C4-2B (cell line): ENCODE results near the gene MET.
"Not testable (repeated sequence)": the region's sequence is repeated elsewhere in the genome, so short reads cannot be mapped to it uniquely, and the experiment has no call there.

Experiments used
- H3K27ac ChIP-seq: fragments of 450-650 bp; 2 replicates; pipeline ENCODE4 v1.5.1; 2017
- CTCF ChIP-seq: fragments of 450-650 bp; conservative IDR thresholded peaks from 2 replicates; pipeline ENCODE4 v1.5.1; 2017; ENCODE audit warnings: mild to moderate bottlenecking
- ZFX ChIP-seq: fragments of 450-650 bp; IDR thresholded peaks from 2 replicates; pipeline ENCODE4 v1.6.1; 2017

The MET gene

DNA sequence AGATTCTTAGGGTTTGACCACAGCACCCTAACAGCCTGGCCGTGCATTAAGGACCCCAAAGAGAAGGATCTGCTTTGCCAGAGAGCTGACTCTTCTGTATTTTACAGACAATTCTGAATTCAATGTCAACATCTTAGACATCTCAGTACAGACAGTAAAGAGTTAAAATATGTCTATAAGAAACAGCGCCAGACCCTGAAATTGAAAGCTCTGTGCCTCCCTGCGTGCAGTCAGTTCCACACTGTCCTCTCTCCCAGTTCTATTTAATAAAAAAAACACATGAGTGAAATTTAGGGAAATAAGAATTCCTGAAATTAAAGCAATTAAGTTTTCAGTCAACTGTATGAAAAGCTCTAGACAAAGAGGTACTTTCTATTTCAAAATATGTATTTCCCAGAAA, 45.1 kb downstream of the MET start:
- no peak overlapping the region for H3K27ac ChIP-seq

GRCh38 chr7:116723959-116724529, 52.0 kb downstream of the MET start:
- H3K27ac ChIP-seq: not testable (repeated sequence)

More for the DNA sequence above, 45.1 kb downstream of the MET start:
- TF ChIP-seq CTCF (no peak), ZFX (no peak)

DNA sequence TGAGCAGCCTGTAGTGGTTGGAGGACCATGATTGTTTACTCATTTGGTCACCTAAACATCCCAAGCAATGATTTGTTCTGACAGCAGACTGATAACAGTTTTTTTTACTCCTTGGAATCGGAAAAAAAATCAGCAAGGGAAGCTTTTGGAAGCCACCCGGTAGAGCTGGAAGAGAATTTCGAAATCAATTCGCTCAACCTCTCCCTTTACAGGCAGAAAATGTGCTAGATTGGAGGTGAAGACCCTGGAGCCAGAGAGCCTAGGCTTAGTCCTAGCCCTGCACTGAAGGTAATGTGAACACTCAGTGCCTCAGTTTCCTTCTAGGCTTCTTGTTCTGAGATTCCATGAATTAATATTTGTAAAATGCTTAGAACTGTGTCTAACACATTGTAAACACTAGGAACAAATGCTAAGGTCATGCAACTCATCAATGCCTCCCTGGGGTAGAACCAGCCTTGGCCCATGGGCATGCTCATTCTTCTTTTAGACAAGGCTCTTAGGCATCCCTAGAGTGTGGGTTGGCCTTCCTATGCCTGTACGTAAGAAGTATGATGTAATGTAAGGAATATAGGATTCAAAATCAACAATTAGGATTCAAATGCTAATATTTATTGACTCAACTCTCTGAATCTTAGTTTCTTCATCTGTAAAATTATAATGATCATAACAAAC, 52.7 kb downstream of the MET start:
- no peak overlapping the region for H3K27ac ChIP-seq
- TF ChIP-seq CTCF: no peak
- no peak for TF ChIP-seq ZFX

DNA sequence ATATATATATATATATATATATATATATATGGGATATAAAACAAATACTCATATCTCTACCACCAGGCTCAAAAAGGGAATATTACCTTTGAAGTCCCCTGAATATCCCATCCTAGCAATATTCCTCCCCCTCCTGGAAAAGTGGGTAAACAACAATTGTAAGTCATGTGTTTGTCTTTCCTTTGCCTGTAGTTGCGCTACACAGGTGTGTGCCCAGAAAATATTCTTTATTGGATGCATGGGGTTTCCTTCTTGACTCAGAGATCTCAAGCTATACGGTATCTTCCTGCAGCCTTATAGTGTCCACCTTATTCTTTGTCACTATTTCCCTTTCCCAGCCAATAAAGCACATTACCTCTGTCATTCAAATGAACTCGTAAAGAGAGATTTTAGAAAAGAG, 54.2 kb downstream of the MET start:
- H3K27ac ChIP-seq: no peak overlapping the region

GRCh38 chr7:116726713-116727431, 54.9 kb downstream of the MET start:
- TF ChIP-seq CTCF (no peak), ZFX (no peak)
- no peak overlapping the region for H3K27ac ChIP-seq

More for the DNA sequence above, 54.2 kb downstream of the MET start:
- TF ChIP-seq ZFX (no peak), CTCF (peak; percentile 8; the same call in 1 of the 2 replicates)

DNA sequence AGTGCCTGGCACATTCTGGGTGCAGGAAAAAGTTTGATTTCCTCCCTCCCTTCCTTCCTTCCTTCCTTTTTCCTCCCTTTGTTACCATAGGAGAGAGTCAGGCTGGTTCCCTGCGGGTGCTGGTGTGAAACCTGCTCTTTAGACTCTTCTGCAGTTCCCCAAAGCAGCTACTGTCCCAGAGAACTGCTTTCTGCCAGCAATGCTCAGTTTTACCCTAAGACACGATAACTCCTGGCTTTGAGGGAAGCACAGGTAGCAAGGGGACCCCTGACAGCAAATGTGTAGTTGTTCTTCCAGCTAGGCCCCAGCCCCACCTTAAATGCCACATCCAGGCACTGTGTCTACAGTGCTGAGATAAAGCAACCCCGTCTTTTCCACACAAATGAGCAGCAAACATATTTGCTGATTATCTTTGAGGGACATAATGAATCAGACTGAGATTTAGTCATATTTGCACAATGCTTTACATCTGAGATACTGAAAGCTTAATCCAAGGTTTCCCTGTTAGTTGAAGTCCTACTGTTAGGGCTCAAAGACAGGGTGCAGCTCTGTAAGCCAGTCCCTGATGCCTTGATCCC, 55.5 kb downstream of the MET start:
- no peak for TF ChIP-seq ZFX
- TF ChIP-seq CTCF: no peak
- H3K27ac ChIP-seq: no peak overlapping the region

GRCh38 chr7:116728413-116728812, 56.4 kb downstream of the MET start:
- H3K27ac ChIP-seq: no peak overlapping the region
- TF ChIP-seq CTCF (no peak), ZFX (no peak)
